Measurements from ENCODE around the gene SLC45A1. TPM values are rescaled to one million over a fixed set of nuclear protein-coding genes. Genes with fewer than 3 reads are reported as not detected.

The SLC45A1 gene
- total and polyA plus RNA-seq, 2 donors (not counting 1 experiment from before 2014, with no cell fraction given) = 0.54 to 0.64 TPM

GRCh38 chr1:8358897-8359616 is 41.1 kb downstream of the SLC45A1 start:
- Mint-ChIP-seq H3K9me3 (ENCODE audit: insufficient read depth) (no peaks in the 10 kb centered on the region), H3K4me3 (no peak overlapping the region), H3K4me1 (no peaks in the 10 kb centered on the region), H3K27ac (no peak overlapping the region), H3K27me3 (no peaks in the 10 kb centered on the region)
- DNase-seq (no peak), ATAC-seq (ENCODE audit: low read depth) (no peak)
- Histone ChIP-seq H3K4me2 (replicated peaks; ENCODE audit: low read depth, low read length, poor library complexity, severe bottlenecking) (no peak overlapping the region), H2AFZ (ENCODE audit: insufficient read depth, low read depth, low read length, poor library complexity, severe bottlenecking) (no peak overlapping the region), H3K4me3 (ENCODE audit: control extremely low read depth in 1 of 5, extremely low read depth in 1 of 5, insufficient read depth in 1 of 5, low read depth in 2 of 5, low read length in 4 of 5) (no peak overlapping the region), H3K9ac (ENCODE audit: low read length) (no peak overlapping the region), H3K36me3 (replicated peaks in 1 of 2; ENCODE audit: control extremely low read depth in 1 of 2, control insufficient read depth in 1 of 2, extremely low read depth in 1 of 2, insufficient read depth in 2 of 2, low read length in 1 of 2) (peaks cover 4 to 95% of the 10 kb centered on the region in 2 experiments), H4K20me1 (ENCODE audit: control insufficient read depth, insufficient read depth, low read length, poor library complexity, severe bottlenecking) (peaks cover 83% of the 10 kb centered on the region), H3K9me3 (ENCODE audit: control extremely low read depth in 1 of 3, control insufficient read depth in 2 of 3, insufficient read depth in 1 of 3, low read length in 2 of 3) (no peaks in the 10 kb centered on the region), H3K4me1 (ENCODE audit: control insufficient read depth in 2 of 2, insufficient read depth in 2 of 2, low read length in 2 of 2) (no peaks in the 10 kb centered on the region), H3K27ac (ENCODE audit: low read length in 2 of 2) (no peak overlapping the region), H3K79me2 (ENCODE audit: control insufficient read depth, insufficient read depth, low read length) (peaks cover 21% of the 10 kb centered on the region), H3K27me3 (replicated peaks in 1 of 4; ENCODE audit: control extremely low read depth in 1 of 4, control insufficient read depth in 3 of 4, insufficient read depth in 4 of 4, low read length in 3 of 4) (no peaks in the 10 kb centered on the region)
- ChIA-PET CTCF (interaction anchor here (0.6 to 2.3 kb wide), 3 partner anchors 9 to 1789 kb away, joined by 3 to 6 read pairs (median 4); no protein-coding TSS in a partner anchor), POLR2A (no interaction called here)
- TF ChIP-seq CTCF (IDR thresholded peaks at IDR 0.05) = no peak
- TF ChIP-seq EZH2 (IDR thresholded peaks at IDR 0.05; ENCODE audit: borderline replicate concordance, insufficient read depth, low read depth, low read length, poor library complexity, severe bottlenecking) = no peak
- 87% methylated on average over 26 of the region's 26 CpGs for WGBS (ENCODE audit: insufficient coverage)
- intact Hi-C loops (cut with micrococcal nuclease) = no loop called here
